WTC11 (cell line): ENCODE measurements around the gene MYBPHL.

ENCODE experiments used
- AFF4 ChIP-seq: sonication (generic); formaldehyde crosslinking; IDR thresholded peaks from 2 replicates; pipeline ENCODE4 v1.8.1; 2023; ENCODE audit warnings: mild to moderate bottlenecking, missing genetic modification reagents, borderline replicate concordance
- ATF3 ChIP-seq: sonication (generic); formaldehyde crosslinking; conservative IDR thresholded peaks from 2 replicates; pipeline ENCODE4 v1.8.1; 2022; ENCODE audit warnings: mild to moderate bottlenecking, missing genetic modification reagents
- CREB1 ChIP-seq: sonication (generic); formaldehyde crosslinking; IDR thresholded peaks from 2 replicates; pipeline ENCODE4 v1.8.0; 2023; ENCODE audit warnings: mild to moderate bottlenecking, missing genetic modification reagents
- CTCF ChIP-seq: fragments of 200-600 bp; IDR thresholded peaks from 2 replicates; pipeline ENCODE4 v1.8.0; 2022; ENCODE audit warnings: antibody characterized with exemption
- ESRRA ChIP-seq: sonication (generic); formaldehyde crosslinking; IDR thresholded peaks from 2 replicates; pipeline ENCODE4 v1.8.1; 2022; ENCODE audit warnings: mild to moderate bottlenecking, missing genetic modification reagents, borderline replicate concordance
- GABPB1 ChIP-seq: sonication (generic); formaldehyde crosslinking; IDR thresholded peaks from 2 replicates; pipeline ENCODE4 v1.8.1; 2023; ENCODE audit warnings: mild to moderate bottlenecking, missing genetic modification reagents
- JUN ChIP-seq: sonication (generic); formaldehyde crosslinking; IDR thresholded peaks from 2 replicates; pipeline ENCODE4 v1.8.0; 2023; ENCODE audit warnings: mild to moderate bottlenecking, missing genetic modification reagents
- MXD4 ChIP-seq: fragments of 250-450 bp; sonication (Bioruptor Pico); IDR thresholded peaks from 2 replicates; pipeline ENCODE4 v1.8.0; 2021; ENCODE audit warnings: mild to moderate bottlenecking, moderate library complexity, borderline replicate concordance
- TCF7 ChIP-seq: sonication (generic); formaldehyde crosslinking; IDR thresholded peaks from 2 replicates; pipeline ENCODE4 v1.8.0; 2022; ENCODE audit warnings: mild to moderate bottlenecking, low read depth, missing genetic modification reagents, moderate library complexity
- USF2 ChIP-seq: sonication (generic); formaldehyde crosslinking; IDR thresholded peaks from 2 replicates; pipeline ENCODE4 v1.8.1; 2023; ENCODE audit warnings: mild to moderate bottlenecking, missing genetic modification reagents, moderate library complexity

- TF ChIP-seq ATF3 (CRISPR knock-in tag) (no peak), CREB1 (CRISPR knock-in tag) (no peak), MXD4 (CRISPR knock-in tag) (no peak), AFF4 (CRISPR knock-in tag) (no peak), CTCF (no peak), ESRRA (CRISPR knock-in tag) (no peak), GABPB1 (CRISPR knock-in tag) (no peak), USF2 (CRISPR knock-in tag) (no peak), TCF7 (no peak), JUN (CRISPR knock-in tag) (no peak)
Measured at GRCh38 chr1:109269212-109269980, 37.4 kb downstream of the MYBPHL start.
